ENCODE measurements around the gene CACNA2D4.

Gene CACNA2D4

GRCh38 chr12:1869145-1869544 lies 49.3 kb downstream of the CACNA2D4 start:
- no peak for DNase-seq

- DNase-seq, result no peak
Observed at GRCh38 chr12:1865284-1865866, 53.1 kb downstream of the CACNA2D4 start.

DNA sequence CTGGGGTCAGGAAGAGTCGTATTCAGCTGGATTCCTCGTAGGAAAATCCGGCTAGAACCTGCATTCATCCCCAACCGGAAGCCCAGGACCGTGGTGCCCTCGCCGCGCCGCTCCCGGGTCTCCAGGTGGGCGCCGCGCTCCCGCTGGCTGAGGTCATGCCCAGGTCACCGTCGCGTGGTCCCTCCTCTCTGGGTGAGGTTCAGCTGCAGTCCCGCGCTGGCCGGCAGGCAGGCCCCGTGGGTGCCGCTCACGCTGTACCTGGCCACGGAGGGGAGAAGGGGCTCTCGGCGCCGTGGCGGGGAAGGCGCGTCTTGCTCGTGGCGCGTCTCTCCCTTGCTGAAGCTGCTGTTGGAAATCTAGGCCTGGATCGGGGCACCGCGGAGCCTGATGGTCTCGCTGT lies 53.6 kb downstream of the CACNA2D4 start:
- no peak for DNase-seq

- no peak for DNase-seq
Observed at GRCh38 chr12:1864456-1864855, 54.0 kb downstream of the CACNA2D4 start.

- no peak for DNase-seq
Observed at GRCh38 chr12:1863823-1864222, 54.6 kb downstream of the CACNA2D4 start.

DNA sequence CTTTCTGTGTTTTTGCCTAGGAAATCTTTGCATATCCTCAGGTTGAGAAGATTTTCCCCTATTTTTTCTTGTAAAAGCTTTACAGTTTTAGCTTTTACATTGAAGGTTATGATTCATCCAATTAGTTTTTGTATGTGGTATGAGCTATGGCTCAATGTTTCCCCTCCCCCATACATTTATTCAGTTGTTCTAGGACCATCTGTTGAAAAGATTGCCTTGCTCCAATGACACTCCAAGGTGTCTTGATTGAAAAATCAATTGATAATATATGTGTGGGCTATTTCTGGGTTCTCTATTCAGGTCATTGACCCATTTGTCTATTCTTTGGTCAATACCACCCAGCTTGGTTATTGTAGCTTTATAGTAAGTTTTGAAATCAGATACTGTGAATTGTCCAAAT lies 55.5 kb downstream of the CACNA2D4 start:
- no peak for DNase-seq

DNA sequence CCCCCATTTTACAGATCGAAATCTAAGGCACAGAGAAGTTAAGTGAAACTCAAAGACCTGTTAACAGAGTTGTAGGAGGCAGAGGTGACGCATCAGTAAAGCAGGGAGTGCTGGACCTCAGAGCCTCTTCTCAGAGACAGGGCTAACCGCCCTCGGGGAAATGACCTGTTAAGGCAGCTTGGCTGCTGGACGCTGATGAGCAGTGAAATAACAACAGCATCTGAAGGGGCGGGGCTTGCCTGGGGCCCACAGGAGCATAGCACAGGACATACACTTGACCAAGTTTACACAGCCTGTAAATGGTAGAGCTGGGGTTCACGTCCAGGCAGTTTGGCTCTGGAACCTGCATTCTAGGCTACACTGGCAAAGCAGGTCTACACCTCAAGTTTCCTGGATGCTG lies 58.8 kb downstream of the CACNA2D4 start:
- no peak for DNase-seq

GRCh38 chr12:1858456-1858855 lies 60.0 kb downstream of the CACNA2D4 start:
- DNase-seq, result no peak

DNA sequence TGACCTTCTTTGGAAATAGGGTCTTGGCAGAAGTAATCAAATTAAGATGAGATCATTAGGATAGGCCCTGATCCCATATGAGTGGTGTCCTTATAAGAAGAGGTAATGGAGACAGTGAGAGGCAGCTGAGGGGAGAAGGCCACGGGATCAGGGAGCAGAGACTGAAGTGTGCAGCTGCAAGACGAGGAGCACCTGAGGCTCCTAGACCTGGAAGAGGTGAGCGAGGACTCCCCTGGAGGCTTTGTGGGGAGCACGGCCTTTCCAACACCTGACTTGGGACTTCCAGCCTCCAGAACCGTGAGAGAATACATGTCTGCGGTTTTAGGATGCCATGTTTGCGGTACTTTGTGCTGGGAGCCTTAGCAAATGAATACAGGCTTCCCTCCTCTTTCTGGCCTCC lies 60.6 kb downstream of the CACNA2D4 start:
- DNase-seq, result no peak

GRCh38 chr12:1857086-1857485 lies 61.4 kb downstream of the CACNA2D4 start:
- DNase-seq, result no peak

DNA sequence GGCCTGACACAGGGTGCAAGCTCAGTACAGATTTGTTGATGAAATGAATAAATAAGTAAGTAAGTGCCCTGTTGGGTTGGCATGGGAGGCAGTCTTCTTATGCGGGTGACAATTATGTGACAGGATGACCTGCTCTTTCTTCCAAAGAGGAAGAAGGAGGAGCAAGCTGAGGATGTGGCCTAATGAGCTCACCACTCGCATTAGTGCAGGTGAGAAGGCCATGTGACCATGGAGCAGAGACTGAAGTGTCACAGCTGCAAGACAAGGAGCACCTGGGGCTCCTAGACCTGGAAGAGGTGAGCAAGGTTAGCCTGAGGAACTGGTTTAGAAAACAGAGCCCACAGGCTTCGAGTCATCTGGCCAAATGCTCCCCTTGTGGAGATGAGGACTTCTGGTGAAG lies 63.2 kb downstream of the CACNA2D4 start:
- no peak for DNase-seq

GRCh38 chr12:1853716-1854115 lies 64.7 kb downstream of the CACNA2D4 start:
- DNase-seq, result no peak

- DNase-seq, result no peak
Observed at GRCh38 chr12:1852076-1852475, 66.4 kb downstream of the CACNA2D4 start.

GRCh38 chr12:1851151-1851701 lies 67.2 kb downstream of the CACNA2D4 start:
- no peak for DNase-seq

DNA sequence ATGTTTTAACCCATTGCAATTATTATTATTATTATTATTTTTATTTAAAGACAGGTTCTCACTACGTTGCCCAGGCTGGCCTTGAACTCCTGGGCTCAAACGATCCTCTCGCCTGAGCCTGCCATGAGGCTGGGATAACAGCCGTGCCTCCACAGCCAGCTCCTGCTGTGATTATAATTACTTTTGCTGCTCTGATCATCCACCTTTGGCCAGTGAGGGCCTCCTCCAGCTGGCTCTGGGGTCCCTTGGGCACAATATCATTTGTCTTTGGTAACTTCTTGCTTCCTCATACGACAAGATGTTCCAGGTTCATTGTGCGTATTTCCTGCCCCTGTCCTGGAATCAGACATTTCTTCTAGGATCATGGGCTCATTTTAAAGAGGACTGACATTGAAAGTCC lies 69.7 kb downstream of the CACNA2D4 start:
- DNase-seq, result no peak

DNA sequence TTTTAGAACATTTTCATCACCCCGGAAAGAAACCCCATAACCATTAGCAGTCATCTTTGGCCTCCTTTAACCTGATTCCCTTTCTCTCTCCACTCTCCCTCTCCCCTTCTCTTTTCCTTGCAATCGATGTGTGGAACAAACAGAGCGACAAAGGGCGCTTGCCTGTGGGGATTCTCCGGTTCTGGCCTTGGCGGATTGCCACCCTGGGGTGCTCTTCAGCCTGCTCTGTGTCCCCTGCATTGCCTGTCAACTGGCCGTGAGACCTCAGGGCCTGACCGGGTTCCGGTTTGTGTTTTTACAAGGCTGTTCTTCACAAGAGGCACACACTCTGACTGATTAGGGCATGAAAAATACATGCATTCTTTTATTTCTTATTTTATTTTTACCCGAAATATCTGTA lies 70.3 kb downstream of the CACNA2D4 start:
- DNase-seq, result no peak

DNA sequence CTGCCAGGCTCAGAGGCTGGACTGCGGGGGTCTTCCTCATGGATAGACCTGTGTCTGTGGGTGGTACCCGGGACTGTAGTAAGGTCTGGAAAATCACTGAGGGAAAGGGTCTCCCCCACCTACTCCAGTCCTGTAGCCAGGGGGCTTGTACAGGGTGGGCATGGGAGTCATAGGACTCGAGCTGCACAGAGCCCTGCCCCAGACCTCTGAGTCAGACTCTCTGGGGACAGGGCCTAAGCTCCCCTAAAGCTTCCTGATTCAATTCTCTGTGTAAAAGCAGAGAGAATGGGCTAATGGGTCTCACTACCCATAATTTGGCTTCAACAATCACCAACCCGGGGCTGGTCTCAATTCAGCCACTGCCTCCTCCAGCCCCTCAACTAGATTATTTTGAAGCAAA lies 71.0 kb downstream of the CACNA2D4 start:
- DNase-seq, result no peak

- no peak for DNase-seq
Observed at GRCh38 chr12:1846421-1847405, 71.7 kb downstream of the CACNA2D4 start.

DNA sequence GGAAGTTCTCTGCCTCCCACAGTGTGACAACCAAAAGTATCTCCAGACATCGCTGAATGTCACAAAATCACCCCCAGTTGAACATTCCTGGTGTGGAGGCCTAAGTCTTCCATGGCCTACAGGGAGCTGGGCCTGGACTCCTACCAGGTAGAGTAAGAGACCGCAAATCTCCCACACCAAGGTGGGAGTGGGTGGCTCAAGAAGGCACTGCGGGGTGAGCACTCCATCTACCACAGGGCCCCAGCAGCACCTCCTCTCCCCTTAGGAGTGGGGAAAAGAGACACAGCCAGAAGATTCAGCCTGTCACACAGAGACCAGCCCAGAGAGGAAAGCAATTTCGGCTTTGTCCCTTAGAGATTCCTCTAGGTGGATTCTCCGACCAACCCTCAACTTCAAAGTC lies 72.6 kb downstream of the CACNA2D4 start:
- no peak for DNase-seq

DNA sequence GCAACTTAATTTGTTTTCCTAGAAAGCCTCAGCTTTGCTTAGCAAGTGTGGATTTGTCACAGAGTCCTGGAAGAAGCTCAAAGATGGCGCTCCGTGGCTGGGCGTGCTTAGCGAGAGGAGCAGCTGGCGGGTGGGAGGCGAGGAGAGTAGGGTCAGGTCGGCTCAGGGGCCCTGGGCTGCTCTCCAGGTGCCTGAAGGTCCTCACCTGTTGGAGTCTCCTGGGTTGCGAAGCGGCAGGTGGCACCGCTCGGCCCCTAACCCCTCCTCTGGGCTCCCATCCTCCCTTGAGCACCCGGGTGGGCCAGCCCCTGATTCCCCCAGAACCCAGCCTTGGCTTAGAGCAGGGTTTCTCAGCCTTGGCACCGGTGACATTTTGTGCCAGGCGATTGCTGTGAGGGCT lies 73.0 kb downstream of the CACNA2D4 start:
- DNase-seq, result no peak

DNA sequence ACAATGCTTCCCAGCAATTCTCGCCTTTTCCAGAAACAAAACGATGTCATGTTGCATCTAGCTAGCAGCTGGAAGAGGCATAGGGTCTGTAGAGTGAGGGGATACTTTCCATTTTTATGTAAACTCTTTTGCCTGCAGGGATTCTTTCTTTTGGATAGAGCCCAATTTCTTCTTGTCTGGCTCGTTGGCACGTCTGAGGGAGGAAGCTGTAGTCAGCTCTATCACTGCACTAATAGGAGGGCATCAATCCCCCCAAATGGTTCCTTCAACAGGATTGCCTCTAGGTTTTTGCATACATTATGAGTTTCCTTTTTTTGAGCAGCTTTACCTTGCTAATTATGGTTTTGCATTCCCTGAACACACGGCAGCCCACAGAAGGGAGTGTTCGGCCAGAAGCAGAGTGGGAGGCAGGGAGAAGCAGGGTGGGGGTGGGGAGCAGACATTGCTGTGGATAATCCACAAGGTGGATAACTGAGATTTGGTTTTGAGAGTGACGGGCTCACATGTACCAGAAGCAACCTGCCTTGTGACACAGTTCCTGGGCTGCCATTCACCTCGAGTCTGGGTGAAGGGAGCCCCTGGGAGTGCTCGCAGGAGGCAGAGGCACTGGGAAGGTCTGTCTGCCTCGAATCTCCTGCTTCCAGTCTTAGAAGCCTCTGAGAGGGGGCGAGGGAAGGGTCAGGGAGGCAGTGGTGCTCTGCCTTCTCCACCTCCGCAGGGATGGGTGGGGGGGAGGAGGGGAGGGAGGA lies 73.6 kb downstream of the CACNA2D4 start:
- no peak for DNase-seq

GRCh38 chr12:1844223-1844622 lies 74.2 kb downstream of the CACNA2D4 start:
- no peak for DNase-seq

GRCh38 chr12:1843641-1844005 lies 74.8 kb downstream of the CACNA2D4 start:
- DNase-seq, result no peak
